GM19099 (cell line): ENCODE results near the gene SYNM.

Source experiments
- POLR2A ChIP-seq: IDR thresholded peaks from 3 replicates; pipeline ENCODE4 v1.6.1; 2011; ENCODE audit warnings: low read depth; ENCODE audit not compliant: insufficient read length; ENCODE audit errors: extremely low read depth

The SYNM gene

DNA sequence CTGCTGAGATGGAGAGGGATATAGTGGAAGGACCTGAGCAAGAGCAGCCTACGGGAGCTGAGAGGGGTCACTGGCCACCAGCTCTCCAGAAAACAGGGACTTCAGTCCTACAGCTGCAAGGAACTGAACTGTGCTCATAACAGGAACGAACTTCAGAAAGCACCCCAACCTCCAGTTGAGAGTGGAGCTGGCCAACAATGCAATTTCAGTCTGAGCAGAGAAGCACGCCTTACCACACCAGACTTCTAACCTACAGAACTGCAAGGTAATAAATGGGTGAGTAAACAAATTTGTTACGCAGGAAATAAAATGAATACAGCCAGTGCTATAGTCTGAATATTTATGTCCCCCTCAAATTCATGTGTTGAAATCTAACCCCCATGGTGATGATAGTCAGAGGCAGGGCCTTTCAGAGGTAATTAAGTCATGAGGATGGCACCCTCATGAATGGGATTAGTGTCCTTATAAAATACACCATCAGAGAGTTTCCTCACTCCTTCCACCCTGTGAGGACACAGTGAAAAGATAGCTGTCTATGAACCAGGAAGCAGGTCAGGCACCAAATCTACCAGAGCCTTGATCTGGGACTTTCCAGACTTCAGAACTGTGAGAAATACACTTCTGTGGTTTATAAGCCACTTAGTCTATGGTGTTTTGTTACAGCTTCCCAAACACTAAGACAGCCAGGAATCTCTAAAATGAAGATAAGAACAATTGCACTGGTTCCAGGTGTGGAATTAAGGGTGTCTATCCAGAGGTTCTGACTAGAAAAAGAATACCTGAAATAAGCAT lies 58.6 kb downstream of the SYNM start:
- no peak for TF ChIP-seq POLR2A

DNA sequence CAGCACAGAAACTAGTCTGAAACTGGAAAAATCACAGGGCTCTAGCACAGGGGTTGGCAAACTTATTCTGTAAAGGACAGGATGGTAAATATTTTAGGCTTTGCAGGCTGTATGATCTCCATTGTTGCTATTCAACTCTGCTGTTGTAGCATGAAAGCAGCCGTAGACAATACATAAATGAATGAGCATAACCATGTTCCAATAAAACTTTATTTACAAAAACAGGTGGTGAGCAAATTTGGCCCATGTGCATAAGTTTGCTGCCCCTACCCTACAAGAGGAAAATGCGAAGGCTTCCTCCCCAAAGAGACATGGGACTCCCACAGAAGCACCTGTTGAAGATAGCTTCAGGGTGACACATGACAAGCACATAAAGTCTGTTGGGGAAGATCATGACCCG lies 59.2 kb downstream of the SYNM start:
- no peak for TF ChIP-seq POLR2A

DNA sequence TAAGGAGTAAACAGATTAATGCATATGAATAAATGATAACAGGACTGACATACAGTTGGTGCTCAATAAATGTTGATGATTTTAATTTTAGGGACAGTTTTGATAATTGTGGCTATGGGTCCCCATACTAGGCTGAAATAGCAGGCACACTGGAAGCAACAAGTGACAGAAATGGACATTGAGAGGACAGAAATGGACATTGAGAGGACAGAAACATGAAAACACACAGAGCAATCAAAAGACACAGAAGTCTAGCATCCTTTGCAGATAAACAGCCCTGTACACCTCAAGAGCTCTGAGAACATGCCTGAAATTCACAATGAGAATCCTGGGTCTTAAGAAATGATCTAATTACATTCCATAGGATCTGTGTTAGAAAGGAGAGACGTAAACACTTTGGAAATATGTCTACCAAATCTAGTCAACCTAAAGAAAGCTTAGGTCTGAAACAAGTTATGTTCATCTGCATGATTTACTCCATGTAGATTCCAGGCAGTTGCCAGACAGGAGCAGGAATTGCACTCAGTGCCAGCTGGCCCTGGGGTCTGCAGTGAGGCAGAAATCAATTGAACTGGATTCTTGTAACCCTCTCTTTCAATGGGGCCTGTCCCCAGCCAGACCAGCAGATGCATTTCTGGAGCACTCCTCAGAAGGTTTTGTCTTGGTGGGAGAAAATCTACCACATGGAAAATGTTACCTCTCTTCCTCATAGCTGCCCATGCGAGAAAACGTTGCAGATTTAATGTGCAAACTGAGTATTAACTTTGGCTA lies 60.3 kb downstream of the SYNM start:
- no peak for TF ChIP-seq POLR2A

DNA sequence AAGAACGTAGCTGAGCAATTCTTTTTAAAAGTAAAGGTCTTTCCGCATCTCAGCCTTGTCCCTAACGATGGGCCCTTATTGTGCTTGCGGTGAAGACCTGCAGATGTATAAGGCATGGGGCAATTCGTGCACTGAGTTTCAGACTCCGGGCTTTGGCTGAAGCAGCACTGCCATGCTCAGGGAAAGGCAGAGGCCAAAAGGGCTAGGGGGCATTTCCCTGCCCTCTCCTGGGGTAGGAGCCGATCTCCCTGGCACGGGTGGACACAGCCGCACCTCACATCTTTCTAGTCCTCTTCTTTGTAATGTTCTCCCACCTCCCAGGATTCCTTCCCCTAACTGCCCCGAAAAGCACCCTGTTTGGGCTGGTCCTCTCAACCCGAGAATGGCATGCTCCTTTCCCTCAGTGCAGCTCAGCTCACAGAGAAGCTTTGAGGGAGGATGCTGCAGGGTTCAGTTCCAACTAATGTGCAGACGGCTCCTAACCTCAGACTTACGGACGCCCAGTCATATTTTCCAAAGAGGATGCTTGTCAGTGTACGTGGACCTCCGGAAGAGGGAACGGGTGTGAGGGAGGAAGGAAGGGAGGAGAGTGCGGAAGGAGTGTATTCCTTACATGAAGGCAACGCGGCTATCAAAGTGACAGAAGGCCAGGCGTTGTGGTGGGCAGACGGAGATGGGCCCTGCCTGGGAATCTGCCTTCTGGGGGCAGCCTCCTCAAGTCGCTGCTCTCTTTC lies 61.2 kb downstream of the SYNM start:
- TF ChIP-seq POLR2A = no peak

DNA sequence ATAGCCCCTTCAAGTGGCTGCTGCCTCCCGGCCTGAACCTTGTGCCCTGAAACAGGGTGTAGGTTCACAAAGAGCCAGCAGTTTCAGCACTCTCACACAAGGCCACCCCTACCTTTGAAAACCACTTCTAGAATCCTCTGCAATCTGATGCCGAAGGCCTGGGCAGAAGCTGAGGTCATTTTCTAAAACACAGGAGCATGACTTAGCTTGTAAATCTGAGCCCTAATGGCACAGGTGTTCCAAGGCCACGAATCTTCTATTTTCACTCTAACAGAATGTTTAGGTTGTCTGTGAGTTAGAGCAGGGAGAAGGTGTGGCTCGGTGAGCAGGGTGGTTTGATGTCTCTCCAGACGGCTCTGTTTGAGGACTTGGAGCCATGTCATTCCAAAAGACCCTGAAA lies 62.3 kb downstream of the SYNM start:
- TF ChIP-seq POLR2A = no peak

DNA sequence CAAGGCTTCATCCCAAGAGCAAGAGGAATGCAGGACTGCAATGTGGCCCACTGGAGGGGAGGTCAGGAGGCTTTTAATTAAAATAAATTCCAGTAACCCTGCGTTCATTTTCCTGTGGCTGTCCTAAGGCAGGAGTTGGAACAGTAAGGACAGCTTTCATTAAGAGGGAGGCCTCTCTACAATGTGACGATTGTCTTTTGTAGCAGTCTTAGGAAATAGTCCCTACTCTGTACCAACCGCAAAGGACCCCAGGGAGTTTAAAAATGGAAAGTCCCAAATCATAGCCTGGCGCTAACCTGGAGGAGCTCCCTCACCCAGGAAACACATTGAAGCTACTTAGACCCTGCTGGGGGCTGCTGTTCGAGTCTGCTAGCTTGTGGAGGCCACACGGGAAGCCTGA lies 62.8 kb downstream of the SYNM start:
- no peak for TF ChIP-seq POLR2A

DNA sequence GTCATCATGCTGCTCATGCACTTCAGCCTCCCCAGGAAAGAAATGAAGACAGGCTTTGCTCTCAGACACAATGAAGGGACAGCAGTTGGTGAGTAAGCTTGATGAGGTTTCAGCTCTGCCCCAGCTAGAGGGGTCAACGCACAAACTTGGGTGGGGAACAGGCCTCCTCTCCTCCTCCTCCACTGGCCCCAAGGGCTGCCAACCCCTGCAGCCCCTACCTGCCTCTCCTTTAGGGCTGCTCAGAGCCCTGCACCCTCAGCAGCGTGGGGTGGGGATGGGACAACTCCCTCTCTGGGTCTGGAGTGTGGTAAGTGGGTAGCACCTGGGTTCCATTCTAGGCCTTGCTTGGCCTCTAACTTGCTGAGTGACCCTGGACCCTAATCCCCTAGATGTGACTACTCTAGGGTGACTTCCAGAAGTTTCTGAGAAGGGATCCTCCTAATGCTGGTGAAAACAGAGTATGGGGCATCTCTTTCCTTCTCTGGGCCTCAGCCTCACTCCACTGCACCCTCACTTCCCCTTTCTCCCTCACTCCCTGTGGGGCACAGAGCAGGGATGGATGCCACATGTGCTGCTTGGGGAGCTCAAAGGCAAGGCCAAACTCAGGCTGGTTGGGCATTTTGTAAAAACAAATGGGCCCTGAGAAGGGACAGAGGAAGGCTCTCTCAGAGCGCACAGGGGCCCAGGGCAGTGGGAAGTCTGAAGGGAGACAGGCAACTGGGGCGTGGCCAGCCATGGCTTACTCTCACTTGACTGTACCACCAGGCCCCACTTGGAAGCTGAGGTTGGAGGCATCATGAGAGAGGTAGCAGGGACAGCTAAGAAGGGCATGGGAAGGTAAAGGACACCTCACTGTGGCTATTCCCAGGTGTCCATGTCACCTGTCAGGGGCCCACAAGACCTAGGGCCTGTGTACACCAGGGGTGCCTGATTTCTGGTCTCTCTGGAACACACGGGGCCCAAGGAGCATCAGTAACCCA lies 64.0 kb downstream of the SYNM start:
- TF ChIP-seq POLR2A = no peak

DNA sequence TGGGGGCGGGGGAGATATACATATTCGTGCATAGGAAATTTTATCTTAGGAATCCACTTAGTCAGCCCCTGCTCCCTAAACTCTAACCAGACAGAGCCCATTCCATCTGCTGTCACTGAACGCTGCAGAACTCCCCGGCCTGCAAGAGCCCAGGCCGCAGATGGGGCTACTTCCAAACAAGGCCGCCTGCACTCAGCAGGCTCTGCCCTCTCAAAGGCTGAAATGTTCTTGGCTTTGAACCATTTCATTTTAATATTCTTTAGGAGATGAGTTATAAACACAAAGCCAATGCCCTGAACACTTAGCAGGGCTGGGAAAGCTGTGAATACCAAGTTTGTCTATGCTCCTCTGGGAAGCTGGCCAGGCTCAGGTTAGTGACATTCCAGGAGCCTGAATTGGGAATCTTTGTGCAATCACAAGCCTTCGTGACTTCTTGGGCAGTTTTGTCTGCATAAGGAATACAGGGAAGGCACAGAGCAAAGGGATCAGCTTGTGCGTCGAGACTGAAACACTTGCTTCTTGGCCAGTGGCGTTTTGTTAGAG lies 65.0 kb downstream of the SYNM start:
- no peak for TF ChIP-seq POLR2A

DNA sequence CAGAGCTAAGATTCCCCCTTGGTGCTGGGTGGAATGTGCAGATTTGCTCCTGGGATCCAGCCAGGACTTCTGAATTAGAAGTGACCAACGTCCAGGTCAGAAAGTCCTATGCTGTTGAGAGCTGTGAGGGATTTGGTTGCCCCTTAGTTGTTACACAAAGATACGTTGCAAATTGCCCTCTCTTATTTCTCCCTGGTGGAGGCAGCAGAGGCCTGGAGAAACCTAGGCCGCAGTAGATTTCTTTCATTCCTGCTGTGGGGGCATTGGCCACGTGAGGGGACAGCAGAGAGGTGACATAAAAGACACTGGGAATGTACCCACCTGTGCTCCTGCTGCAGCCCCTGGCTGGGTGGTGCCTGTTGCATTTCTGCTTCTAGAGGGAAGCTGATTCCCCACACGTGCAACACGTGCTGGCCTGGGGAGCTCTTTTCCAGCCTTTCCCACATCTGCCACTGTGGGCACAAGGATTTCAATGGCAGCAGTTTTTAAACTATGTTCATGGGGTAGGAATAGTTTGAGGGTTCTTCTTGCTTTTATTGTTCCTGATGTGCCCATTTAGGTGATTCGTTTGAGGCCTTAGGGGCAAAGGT lies 65.7 kb downstream of the SYNM start:
- no peak for TF ChIP-seq POLR2A

DNA sequence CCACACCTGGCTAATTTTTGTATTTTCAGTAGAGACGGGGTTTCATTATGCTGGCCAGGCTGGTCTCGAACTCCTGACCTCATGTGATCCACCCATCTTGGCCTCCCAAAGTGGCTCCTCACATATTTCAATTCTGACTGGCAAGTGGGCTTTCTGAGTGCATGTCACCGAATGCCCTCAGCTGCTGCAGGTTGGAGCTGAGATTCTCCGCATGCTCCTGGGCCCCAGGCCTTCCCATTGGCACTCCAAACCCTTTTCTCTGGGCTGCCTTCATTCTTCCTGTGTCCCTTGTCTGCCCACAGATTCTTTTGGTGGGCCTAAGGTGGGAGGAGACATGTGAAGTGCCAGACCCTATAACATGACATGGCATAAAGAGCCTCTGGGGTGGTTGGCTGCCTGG lies 67.3 kb downstream of the SYNM start:
- no peak for TF ChIP-seq POLR2A

DNA sequence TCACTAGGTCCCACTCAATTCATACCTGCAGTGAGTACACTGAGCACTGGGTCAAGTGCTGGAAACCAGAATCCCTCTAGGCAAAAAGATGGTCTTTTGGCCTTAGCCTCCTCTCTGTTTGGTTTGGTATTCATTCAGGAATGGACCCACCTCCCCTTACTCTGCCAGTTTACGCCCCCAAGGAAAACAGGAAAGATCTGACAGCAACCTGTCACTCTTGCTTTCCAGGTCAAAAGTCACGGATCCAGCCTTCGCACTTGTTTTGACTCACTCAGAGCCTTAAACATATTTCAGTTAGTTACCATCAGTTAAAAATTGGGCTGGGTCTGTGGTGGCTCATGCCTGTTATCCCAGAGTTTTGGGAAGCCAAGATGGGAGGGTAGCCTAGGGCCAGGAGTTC lies 68.1 kb downstream of the SYNM start:
- no peak for TF ChIP-seq POLR2A

DNA sequence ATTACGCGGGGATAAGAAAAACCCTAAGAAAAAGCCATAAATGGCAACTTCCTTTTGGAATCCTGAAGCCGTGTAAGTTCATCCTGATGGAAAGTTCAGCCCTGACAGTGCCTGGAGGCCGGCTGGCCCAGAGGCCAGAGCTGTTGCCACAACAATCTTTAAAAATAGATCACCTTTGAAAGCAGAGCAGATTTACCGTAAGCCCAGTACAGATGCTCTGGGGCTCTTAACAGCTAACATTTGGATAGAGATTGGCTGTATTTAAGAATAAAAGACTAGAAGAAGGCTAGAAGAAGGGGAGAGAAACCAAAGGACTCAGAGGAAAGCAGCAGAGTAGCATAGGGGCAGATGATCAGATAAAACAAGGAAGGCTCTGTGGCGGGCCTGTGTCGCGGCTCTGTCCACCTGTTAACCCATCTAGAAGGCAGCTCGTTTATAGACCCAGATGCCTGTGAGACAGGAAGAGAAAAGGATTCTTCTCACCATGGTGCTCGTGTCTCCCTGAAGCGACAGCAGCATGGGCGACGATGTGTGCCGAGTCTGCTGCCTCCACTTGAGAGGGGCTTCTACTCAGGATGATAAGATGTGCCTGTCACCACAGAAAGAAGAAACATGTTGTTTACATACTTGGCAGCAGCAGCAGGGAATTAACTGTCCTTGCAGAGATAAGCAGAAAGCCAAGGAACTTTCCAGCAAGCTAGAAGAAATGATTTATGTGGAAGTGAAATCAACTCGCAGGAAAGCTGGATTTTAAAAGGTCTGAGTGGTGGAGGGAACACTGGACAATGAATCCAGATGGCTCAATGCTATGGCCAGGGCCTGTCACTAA lies 69.9 kb downstream of the SYNM start:
- no peak for TF ChIP-seq POLR2A

DNA sequence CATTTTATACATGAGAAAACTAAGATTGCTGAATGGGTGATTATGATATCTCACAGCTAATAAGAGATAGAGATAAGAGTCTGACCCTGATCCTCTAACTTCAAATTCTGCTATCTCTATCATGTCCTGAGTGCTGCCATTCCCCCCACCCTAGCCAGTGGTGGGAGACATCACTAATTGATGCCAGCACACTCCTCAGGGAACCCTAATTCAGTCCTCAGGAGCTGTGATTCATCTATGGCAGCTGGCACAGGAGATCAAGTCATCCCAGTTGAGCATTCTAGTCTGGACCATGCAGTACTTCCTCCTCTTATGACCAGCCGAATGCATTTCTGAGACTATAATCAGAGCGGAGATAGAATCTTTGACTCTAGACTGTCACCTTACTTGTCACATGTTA lies 71.9 kb downstream of the SYNM start:
- TF ChIP-seq POLR2A = no peak

DNA sequence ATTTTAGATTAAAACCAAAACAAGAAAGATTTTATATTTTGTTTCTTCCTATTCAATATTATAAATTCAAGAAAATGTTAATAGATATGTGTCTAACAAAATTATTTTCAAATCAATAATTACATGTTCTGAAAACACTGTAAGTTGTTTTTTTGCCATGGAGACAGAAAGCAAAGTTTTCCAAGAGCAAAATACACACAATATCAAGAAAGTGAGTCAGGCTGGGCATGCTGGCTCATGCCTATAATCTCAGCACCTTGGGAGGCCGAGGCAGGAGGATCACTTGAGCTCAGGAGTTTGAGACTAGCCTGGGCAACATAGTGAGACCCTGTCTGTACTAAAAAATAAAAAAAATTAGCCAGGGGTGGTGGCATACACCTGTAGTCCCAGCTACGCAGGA lies 72.8 kb downstream of the SYNM start:
- no peak for TF ChIP-seq POLR2A
